H1 (cell line): ENCODE results near the gene CREB3.

Source experiments
- CTCF ChIP-seq, 3 experiments: IDR thresholded peaks; 1 replicate in 2 of 3; 2 replicates in 1 of 3; pipeline versions ENCODE4 v1.5.1 to v1.6.1; 2011; ENCODE audit warnings: low read length in 3 of 3, mild to moderate bottlenecking in 3 of 3, inconsistent platforms in 2 of 3, low read depth in 1 of 3, moderate library complexity in 1 of 3; ENCODE audit not compliant: insufficient read depth in 1 of 3; ENCODE audit errors: control extremely low read depth in 1 of 3
- EGR1 ChIP-seq: IDR thresholded peaks from 2 replicates; pipeline ENCODE4 v1.6.1; 2011; ENCODE audit warnings: low read depth, low read length, borderline replicate concordance
- EP300 ChIP-seq, 2 experiments: IDR thresholded peaks; 1 replicate in 1 of 2; 2 replicates in 1 of 2; pipeline ENCODE4 v1.6.1; 2011 to 2012; ENCODE audit warnings: low read depth in 2 of 2, low read length in 2 of 2, mild to moderate bottlenecking in 2 of 2, borderline replicate concordance in 1 of 2, inconsistent platforms in 1 of 2, moderate library complexity in 1 of 2
- EZH2 ChIP-seq: fragments of 200-600 bp; sonication (generic); IDR thresholded peaks from 2 replicates; pipeline ENCODE4 v1.7.1; 2012; ENCODE audit warnings: low read depth, mild to moderate bottlenecking, moderate library complexity, low read length, inconsistent platforms; ENCODE audit not compliant: severe bottlenecking
- GTF2F1 ChIP-seq: IDR thresholded peaks from 2 replicates; pipeline ENCODE4 v1.6.1; 2012; ENCODE audit warnings: low read depth, low read length, improper control_type of control experiment, borderline replicate concordance
- NRF1 ChIP-seq: IDR thresholded peaks from 2 replicates; pipeline ENCODE4 v1.6.1; 2011; ENCODE audit warnings: mild to moderate bottlenecking, low read depth, low read length, improper control_type of control experiment
- POLR2AphosphoS5 ChIP-seq: IDR thresholded peaks from 2 replicates; pipeline ENCODE4 v1.6.1; 2011; ENCODE audit warnings: low read depth, low read length
- RFX5 ChIP-seq: IDR thresholded peaks from 2 replicates; pipeline ENCODE4 v1.6.1; 2011; ENCODE audit warnings: low read depth, low read length, improper control_type of control experiment, borderline replicate concordance
- TAF1 ChIP-seq: IDR thresholded peaks from 2 replicates; pipeline ENCODE4 v1.6.1; 2011; ENCODE audit warnings: mild to moderate bottlenecking, low read depth, low read length
- TAF7 ChIP-seq: optimal IDR thresholded peaks from 2 replicates; pipeline ENCODE3; 2011; ENCODE audit warnings: low read depth, mild to moderate bottlenecking, inconsistent platforms, low read length, moderate library complexity, borderline replicate concordance
- USF2 ChIP-seq: IDR thresholded peaks from 2 replicates; pipeline ENCODE4 v1.6.1; 2011; ENCODE audit warnings: low read length, improper control_type of control experiment
- TF ChIP-seq, protein P1 (sequence below): IDR thresholded peaks from 2 replicates; pipeline ENCODE4 v1.6.1; 2012; ENCODE audit warnings: low read length, inconsistent platforms

DNA sequence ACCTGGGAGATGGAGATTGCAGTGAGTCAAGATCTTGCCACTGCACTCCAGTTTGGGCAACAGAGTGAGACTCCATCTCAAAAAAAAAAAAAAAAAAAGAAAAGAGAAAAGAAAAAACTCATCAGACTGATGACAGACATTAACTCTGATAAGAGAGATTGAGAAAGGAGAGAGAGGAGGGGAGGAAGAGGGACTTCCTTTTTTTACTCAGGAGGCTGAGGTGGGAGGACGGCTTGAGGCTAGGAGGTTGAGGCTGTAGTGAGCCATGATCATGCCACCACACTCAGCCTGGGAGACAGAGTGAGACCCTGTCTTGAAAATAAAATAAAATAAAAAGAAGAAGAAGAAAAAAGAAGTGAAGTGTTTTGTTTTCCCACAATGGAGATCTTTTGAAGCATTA lies 31.3 kb downstream of the CREB3 start:
- TF ChIP-seq TAF7 (no peak), CTCF (IDR thresholded peaks at IDR 0.05; ENCODE audit: control extremely low read depth in 1 of 3, insufficient read depth in 1 of 3, low read depth in 1 of 3, low read length in 3 of 3) (no peak), EZH2 (no peak), EP300 (IDR thresholded peaks at IDR 0.05; ENCODE audit: borderline replicate concordance in 1 of 2, low read depth in 2 of 2, low read length in 2 of 2) (no peak), USF2 (no peak), GTF2F1 (no peak), EGR1 (no peak), POLR2AphosphoS5 (no peak), NRF1 (no peak), TAF1 (no peak), RFX5 (no peak)
- TF ChIP-seq, protein P1, sequence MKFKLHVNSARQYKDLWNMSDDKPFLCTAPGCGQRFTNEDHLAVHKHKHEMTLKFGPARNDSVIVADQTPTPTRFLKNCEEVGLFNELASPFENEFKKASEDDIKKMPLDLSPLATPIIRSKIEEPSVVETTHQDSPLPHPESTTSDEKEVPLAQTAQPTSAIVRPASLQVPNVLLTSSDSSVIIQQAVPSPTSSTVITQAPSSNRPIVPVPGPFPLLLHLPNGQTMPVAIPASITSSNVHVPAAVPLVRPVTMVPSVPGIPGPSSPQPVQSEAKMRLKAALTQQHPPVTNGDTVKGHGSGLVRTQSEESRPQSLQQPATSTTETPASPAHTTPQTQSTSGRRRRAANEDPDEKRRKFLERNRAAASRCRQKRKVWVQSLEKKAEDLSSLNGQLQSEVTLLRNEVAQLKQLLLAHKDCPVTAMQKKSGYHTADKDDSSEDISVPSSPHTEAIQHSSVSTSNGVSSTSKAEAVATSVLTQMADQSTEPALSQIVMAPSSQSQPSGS, result no peak
